HG02623 (cell line): ENCODE measurements around the gene KLF7.

ENCODE experiments used
- ATAC-seq: cut with Tn5 transposase; IDR thresholded peaks from one replicate; pipeline ENCODE4 v1.9.1; 2021; ENCODE audit warnings: moderate library complexity; ENCODE audit not compliant: unreplicated experiment

Gene KLF7

GRCh38 chr2:207097278-207097677 lies 68.5 kb downstream of the KLF7 start:
- ATAC-seq, result no peak

GRCh38 chr2:207095963-207096362 lies 69.8 kb downstream of the KLF7 start:
- no peak for ATAC-seq

- ATAC-seq, result no peak
Measured at GRCh38 chr2:207093234-207093633, 72.5 kb downstream of the KLF7 start.

- ATAC-seq, result no peak
Measured at GRCh38 chr2:207092818-207093217, 72.9 kb downstream of the KLF7 start.

GRCh38 chr2:207091928-207092327 lies 73.8 kb downstream of the KLF7 start:
- no peak for ATAC-seq

GRCh38 chr2:207091176-207091575 lies 74.6 kb downstream of the KLF7 start:
- no peak for ATAC-seq

- no peak for ATAC-seq
Measured at GRCh38 chr2:207090389-207090788, 75.4 kb downstream of the KLF7 start.

- ATAC-seq, result no peak
Measured at GRCh38 chr2:207088839-207089238, 76.9 kb downstream of the KLF7 start.

- no peak for ATAC-seq
Measured at GRCh38 chr2:207088276-207088675, 77.5 kb downstream of the KLF7 start.

GRCh38 chr2:207087046-207087902 lies 78.5 kb downstream of the KLF7 start:
- no peak for ATAC-seq

- no peak for ATAC-seq
Measured at GRCh38 chr2:207086136-207086535, 79.6 kb downstream of the KLF7 start.

GRCh38 chr2:207085110-207085509 lies 80.6 kb downstream of the KLF7 start:
- ATAC-seq, result no peak

GRCh38 chr2:207083361-207084110 lies 82.2 kb downstream of the KLF7 start:
- no peak for ATAC-seq

GRCh38 chr2:207082619-207083018 lies 83.1 kb downstream of the KLF7 start:
- no peak for ATAC-seq

- ATAC-seq, result no peak
Measured at GRCh38 chr2:207078186-207078798, 87.5 kb downstream of the KLF7 start.

GRCh38 chr2:207077266-207077665 lies 88.5 kb downstream of the KLF7 start:
- no peak for ATAC-seq

GRCh38 chr2:207075456-207075855 lies 90.3 kb downstream of the KLF7 start:
- no peak for ATAC-seq

- ATAC-seq, result peak; percentile 50
Measured at GRCh38 chr2:207073801-207074678, 91.7 kb downstream of the KLF7 start.

- ATAC-seq, result peak; percentile 10
Measured at GRCh38 chr2:207073412-207073800, 92.3 kb downstream of the KLF7 start.

GRCh38 chr2:207072571-207072970 lies 93.2 kb downstream of the KLF7 start:
- ATAC-seq, result no peak

GRCh38 chr2:207071820-207072219 lies 93.9 kb downstream of the KLF7 start:
- no peak for ATAC-seq
